K562 (cell line): ENCODE results near the gene AP1B1. TPM values are rescaled to one million over a fixed set of nuclear protein-coding genes. Genes with fewer than 3 reads are reported as not detected.

Experiments
- CC2D1A ChIP-seq: fragments of 450-650 bp; IDR thresholded peaks from 2 replicates; pipeline ENCODE4 v1.6.1; 2017; ENCODE audit warnings: mild to moderate bottlenecking
- CREM ChIP-seq: IDR thresholded peaks from 2 replicates; pipeline ENCODE4 v1.6.1; 2014; ENCODE audit warnings: antibody characterized with exemption, low read depth
- EGR1 ChIP-seq: fragments of 450-650 bp; conservative IDR thresholded peaks from 2 replicates; pipeline ENCODE4 v1.6.1; 2017; ENCODE audit warnings: mild to moderate bottlenecking
- KAT8 ChIP-seq: fragments of 450-650 bp; IDR thresholded peaks from 2 replicates; pipeline ENCODE4 v1.6.1; 2016; ENCODE audit warnings: low read depth, mild to moderate bottlenecking
- KLF6 ChIP-seq: fragments of 250-450 bp; sonication (Bioruptor Pico); IDR thresholded peaks from 2 replicates; pipeline ENCODE4 v1.4.0; 2020; ENCODE audit warnings: mild to moderate bottlenecking, moderate library complexity, borderline replicate concordance
- NBN ChIP-seq: fragments of 450-650 bp; IDR thresholded peaks from 2 replicates; pipeline ENCODE4 v1.6.1; 2016; ENCODE audit warnings: low read depth, mild to moderate bottlenecking
- POLR2AphosphoS5 ChIP-seq: IDR thresholded peaks from 2 replicates; pipeline ENCODE4 v1.6.1; 2011; ENCODE audit warnings: mild to moderate bottlenecking, low read depth, low read length, moderate library complexity; ENCODE audit not compliant: control insufficient read depth, insufficient read depth
- RBM14 ChIP-seq: fragments of 200-400 bp; formaldehyde crosslinking; IDR thresholded peaks from 2 replicates; pipeline ENCODE4 v1.6.1; 2018; ENCODE audit warnings: low read depth, mild to moderate bottlenecking, low read length, moderate library complexity, borderline replicate concordance; ENCODE audit not compliant: insufficient read depth
- RERE ChIP-seq: sonication (generic); formaldehyde crosslinking; IDR thresholded peaks from 2 replicates; pipeline ENCODE4 v1.8.0; 2023; ENCODE audit warnings: missing genetic modification reagents, mild to moderate bottlenecking, borderline replicate concordance
- SAFB2 ChIP-seq: fragments of 200-400 bp; formaldehyde crosslinking; IDR thresholded peaks from 2 replicates; pipeline ENCODE4 v1.6.1; 2018; ENCODE audit warnings: borderline replicate concordance, low read length, low read depth, moderate library complexity; ENCODE audit not compliant: severe bottlenecking
- SAP30 ChIP-seq: fragments of 200-600 bp; sonication (generic); IDR thresholded peaks from 2 replicates; pipeline ENCODE4 v1.6.1; 2012; ENCODE audit warnings: borderline replicate concordance, low read depth, mild to moderate bottlenecking, moderate library complexity, low read length, control low read depth, inconsistent platforms; ENCODE audit not compliant: insufficient read depth, poor library complexity, severe bottlenecking
- SMARCE1 ChIP-seq: fragments of 450-650 bp; IDR thresholded peaks from 2 replicates; pipeline ENCODE4 v1.7.1; 2016; ENCODE audit warnings: mild to moderate bottlenecking
- SRSF9 ChIP-seq: fragments of 200-400 bp; formaldehyde crosslinking; IDR thresholded peaks from 2 replicates; pipeline ENCODE4 v1.6.1; 2017; ENCODE audit warnings: low read depth, low read length, borderline replicate concordance
- WHSC1 ChIP-seq: IDR thresholded peaks from one replicate; pipeline ENCODE4 v1.6.1; 2012; ENCODE audit warnings: low read length, control low read depth, inconsistent platforms
- ZBTB17 ChIP-seq: fragments of 450-650 bp; formaldehyde crosslinking; IDR thresholded peaks from 2 replicates; pipeline ENCODE4 v1.4.0; 2020; ENCODE audit warnings: mild to moderate bottlenecking
- ZFP1 ChIP-seq: fragments of 450-650 bp; formaldehyde crosslinking; IDR thresholded peaks from 2 replicates; pipeline ENCODE4 v1.4.0; 2020; ENCODE audit warnings: mild to moderate bottlenecking, mixed read lengths
- ZNF134 ChIP-seq: fragments of 250-450 bp; sonication (Bioruptor Pico); conservative IDR thresholded peaks from 2 replicates; pipeline ENCODE4 v1.4.0; 2020
- ZNF263 ChIP-seq: sonication (generic); formaldehyde crosslinking; IDR thresholded peaks from 2 replicates; pipeline ENCODE4 v1.8.0; 2022; ENCODE audit warnings: mild to moderate bottlenecking, missing genetic modification reagents, borderline replicate concordance
- ZSCAN32 ChIP-seq: fragments of 450-650 bp; formaldehyde crosslinking; IDR thresholded peaks from 2 replicates; pipeline ENCODE4 v1.4.0; 2020; ENCODE audit warnings: mild to moderate bottlenecking, moderate library complexity
- polyA plus RNA-seq, 8 experiments: library from polyadenylated mRNA; depleted of rRNA in 4 of 8; stranded (reverse) in 5 of 8; unstranded in 3 of 8; fragments of >200 nt; fragmentation: Nextera tagmentation in 2 of 8; fragmentation: Illumina TruSeq in 1 of 8; extraction: Ambion mirVana in 2 of 8; extraction: Trizol in 1 of 8; gene quantifications; 2 replicates each; pipeline versions ENCODE4 v1.2.1 to v1.2.3, GENCODE V29; 2011 to 2014; ENCODE audit warnings: inconsistent platforms in 1 of 8, missing spikeins in 1 of 8
- total RNA-seq, 7 experiments: library from RNA; depleted of rRNA in 6 of 7; stranded (reverse); fragments of >200 nt in 6 of 7; fragmentation: Illumina TruSeq in 2 of 7; extraction: Trizol in 2 of 7; gene quantifications; 2 replicates each; pipeline versions ENCODE4 v1.2.1 to v1.2.3, GENCODE V29; 2011 to 2021; ENCODE audit warnings: low replicate concordance in 1 of 7
- TF ChIP-seq, protein P1 (sequence below): IDR thresholded peaks from 2 replicates; pipeline ENCODE4 v1.6.1; 2012; ENCODE audit warnings: low read depth, low read length, improper control_type of control experiment, borderline replicate concordance

AP1B1 gene
- total and polyA plus RNA-seq, 9 of the 15 experiments (the other 6 are each of a cell fraction or from before 2014, with no cell fraction given) = 1.2 to 60.9 (median 30.1) TPM

- TF ChIP-seq SMARCE1 (0 out of 2 replicates have a peak, but pooled peaks have one; percentile 17), KLF6 (CRISPR knock-in tag) (no peak), ZBTB17 (CRISPR knock-in tag) (no peak), EGR1 (peak; percentile 85), SAP30 (peak; percentile 37), ZNF134 (no peak), SRSF9 (no peak), RERE (CRISPR knock-in tag) (no peak), NBN (no peak), ZFP1 (no peak), ZSCAN32 (CRISPR knock-in tag) (no peak), POLR2AphosphoS5 (no peak), WHSC1 (no peak), SAFB2 (no peak), ZNF263 (CRISPR knock-in tag) (peak; percentile 20; the same call in 1 of the 2 replicates), RBM14 (no peak), CREM (peak; percentile 70), KAT8 (no peak), CC2D1A (no peak)
- TF ChIP-seq, protein P1, sequence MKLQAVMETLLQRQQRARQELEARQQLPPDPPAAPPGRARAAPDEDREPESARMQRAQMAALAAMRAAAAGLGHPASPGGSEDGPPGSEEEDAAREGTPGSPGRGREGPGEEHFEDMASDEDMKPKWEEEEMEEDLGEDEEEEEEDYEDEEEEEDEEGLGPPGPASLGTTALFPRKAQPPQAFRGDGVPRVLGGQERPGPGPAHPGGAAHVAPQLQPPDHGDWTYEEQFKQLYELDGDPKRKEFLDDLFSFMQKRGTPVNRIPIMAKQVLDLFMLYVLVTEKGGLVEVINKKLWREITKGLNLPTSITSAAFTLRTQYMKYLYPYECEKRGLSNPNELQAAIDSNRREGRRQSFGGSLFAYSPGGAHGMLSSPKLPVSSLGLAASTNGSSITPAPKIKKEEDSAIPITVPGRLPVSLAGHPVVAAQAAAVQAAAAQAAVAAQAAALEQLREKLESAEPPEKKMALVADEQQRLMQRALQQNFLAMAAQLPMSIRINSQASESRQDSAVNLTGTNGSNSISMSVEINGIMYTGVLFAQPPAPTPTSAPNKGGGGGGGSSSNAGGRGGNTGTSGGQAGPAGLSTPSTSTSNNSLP = no peak
These were observed 77.5 kb downstream of the AP1B1 start (continued) for GRCh38 chr22:29310863-29311339.
